Left ventricle myocardium superior (tissue), 1 donor: ENCODE results near the gene TWIST1. TPM values are rescaled to one million over a fixed set of nuclear protein-coding genes. Genes with fewer than 3 reads are reported as not detected.

Experiments
- ATAC-seq: fragments of 200-7000 bp; cut with Tn5 transposase; one replicate; pipeline ENCODE4 v1.9.1; 2020; ENCODE audit warnings: mild to moderate bottlenecking, moderate library complexity
- DNase-seq: peaks from one replicate; pipeline ENCODE4 v3.0.0-alpha.2; 2020
- intact Hi-C: fragments of 100-400 bp; cut with micrococcal nuclease; formaldehyde crosslinking; loops from one replicate; pipeline ENCODE4 v1.11.0; 2022
- total RNA-seq: library from RNA; stranded (reverse); fragmentation: NEBNext Ultra II Directional; extraction: Animal tissue kit (Norgen Biotek cat#: 25700); gene quantifications from one replicate; pipeline ENCODE4 v1.2.1, GENCODE V29; 2021
- donor health status: DM: no; HTN: yes; CAD: no; lungs with severe emphysema.

TWIST1 gene
- total RNA-seq, 1 donor from 2014 or later = 1.3 TPM

- DNase-seq (peak; percentile 31), ATAC-seq (no peak)
- intact Hi-C loops = no loop called here
Measured at GRCh38 chr7:19116121-19117090, 1.0 kb downstream of the TWIST1 start.

GRCh38 chr7:19114551-19114855 lies 2.9 kb downstream of the TWIST1 start:
- DNase-seq (no peak), ATAC-seq (no peak)
- intact Hi-C loops = no loop called here

- intact Hi-C loops = no loop called here
- ATAC-seq = no peak
- DNase-seq = no peak
Measured at GRCh38 chr7:19113855-19114550, 3.4 kb downstream of the TWIST1 start.

- ATAC-seq (no peak), DNase-seq (no peak)
- intact Hi-C loops = no loop called here
Measured at GRCh38 chr7:19113002-19113350, 4.5 kb downstream of the TWIST1 start.

GRCh38 chr7:19112274-19113001 lies 5.0 kb downstream of the TWIST1 start:
- ATAC-seq = no peak
- no peak for DNase-seq
- intact Hi-C loops = no loop called here

GRCh38 chr7:19111474-19112273 lies 5.8 kb downstream of the TWIST1 start:
- ATAC-seq (no peak), DNase-seq (no peak)
- intact Hi-C loops = no loop called here

GRCh38 chr7:19110776-19111175 lies 6.7 kb downstream of the TWIST1 start:
- DNase-seq (no peak), ATAC-seq (no peak)
- intact Hi-C loops = no loop called here

GRCh38 chr7:19110026-19110730 lies 7.3 kb downstream of the TWIST1 start:
- intact Hi-C loops = no loop called here
- ATAC-seq = no peak

GRCh38 chr7:19109000-19109946 lies 8.2 kb downstream of the TWIST1 start:
- no peak for DNase-seq
- intact Hi-C loops = no loop called here

More at GRCh38 chr7:19110026-19110730, 7.3 kb downstream of the TWIST1 start:
- no peak for DNase-seq

GRCh38 chr7:19107356-19108146 lies 9.9 kb downstream of the TWIST1 start:
- peak; percentile 81 for ATAC-seq
- DNase-seq = peak; percentile 30

More at GRCh38 chr7:19109000-19109946, 8.2 kb downstream of the TWIST1 start:
- no peak for ATAC-seq

GRCh38 chr7:19107081-19107355 lies 10.4 kb downstream of the TWIST1 start:
- no peak for DNase-seq
- peak; percentile 43 for ATAC-seq
- intact Hi-C loops = no loop called here

More at GRCh38 chr7:19107356-19108146, 9.9 kb downstream of the TWIST1 start:
- intact Hi-C loops = no loop called here

- intact Hi-C loops = no loop called here
- DNase-seq (peak; percentile 32), ATAC-seq (peak; percentile 58)
Measured at GRCh38 chr7:19106241-19107080, 11.0 kb downstream of the TWIST1 start.

- no peak for ATAC-seq
Measured at GRCh38 chr7:19105546-19105945, 11.9 kb downstream of the TWIST1 start.

GRCh38 chr7:19104811-19105210 lies 12.6 kb downstream of the TWIST1 start:
- intact Hi-C loops = no loop called here
- no peak for DNase-seq
- no peak for ATAC-seq

More at GRCh38 chr7:19105546-19105945, 11.9 kb downstream of the TWIST1 start:
- no peak for DNase-seq
- intact Hi-C loops = no loop called here

GRCh38 chr7:19102884-19103283 lies 14.6 kb downstream of the TWIST1 start:
- ATAC-seq (no peak), DNase-seq (no peak)
- intact Hi-C loops = no loop called here

- intact Hi-C loops = no loop called here
- ATAC-seq (no peak), DNase-seq (no peak)
Measured at GRCh38 chr7:19101909-19102308, 15.5 kb downstream of the TWIST1 start.
